GM12874 (cell line): ENCODE measurements around the gene KLHL14.

Experiments used
- TF ChIP-seq, protein P1 (sequence below): IDR thresholded peaks from 2 replicates; pipeline ENCODE4 v1.5.1; 2011; ENCODE audit warnings: low read depth, mild to moderate bottlenecking, control low read depth, low read length, moderate library complexity; ENCODE audit not compliant: insufficient read depth

KLHL14 gene

DNA sequence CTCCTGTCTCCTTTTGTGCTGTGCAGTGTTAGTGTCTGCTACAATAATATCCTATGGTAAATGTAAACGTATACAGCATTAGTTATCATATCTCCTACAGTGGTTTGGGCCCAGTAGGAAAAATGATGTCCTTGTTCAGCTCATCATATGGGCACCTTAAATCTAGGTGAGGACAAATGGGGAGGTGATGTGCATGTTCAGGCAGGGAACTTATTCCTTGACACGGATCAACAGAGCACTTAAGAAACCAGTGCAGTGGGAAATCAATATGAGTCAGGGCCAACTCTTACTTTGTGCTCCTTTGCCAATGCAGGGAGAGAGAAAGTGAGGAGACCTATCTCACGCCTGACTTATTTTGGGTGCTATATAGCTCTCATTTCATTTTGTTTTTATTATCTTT, 76.4 kb downstream of the KLHL14 start:
- TF ChIP-seq, protein P1, sequence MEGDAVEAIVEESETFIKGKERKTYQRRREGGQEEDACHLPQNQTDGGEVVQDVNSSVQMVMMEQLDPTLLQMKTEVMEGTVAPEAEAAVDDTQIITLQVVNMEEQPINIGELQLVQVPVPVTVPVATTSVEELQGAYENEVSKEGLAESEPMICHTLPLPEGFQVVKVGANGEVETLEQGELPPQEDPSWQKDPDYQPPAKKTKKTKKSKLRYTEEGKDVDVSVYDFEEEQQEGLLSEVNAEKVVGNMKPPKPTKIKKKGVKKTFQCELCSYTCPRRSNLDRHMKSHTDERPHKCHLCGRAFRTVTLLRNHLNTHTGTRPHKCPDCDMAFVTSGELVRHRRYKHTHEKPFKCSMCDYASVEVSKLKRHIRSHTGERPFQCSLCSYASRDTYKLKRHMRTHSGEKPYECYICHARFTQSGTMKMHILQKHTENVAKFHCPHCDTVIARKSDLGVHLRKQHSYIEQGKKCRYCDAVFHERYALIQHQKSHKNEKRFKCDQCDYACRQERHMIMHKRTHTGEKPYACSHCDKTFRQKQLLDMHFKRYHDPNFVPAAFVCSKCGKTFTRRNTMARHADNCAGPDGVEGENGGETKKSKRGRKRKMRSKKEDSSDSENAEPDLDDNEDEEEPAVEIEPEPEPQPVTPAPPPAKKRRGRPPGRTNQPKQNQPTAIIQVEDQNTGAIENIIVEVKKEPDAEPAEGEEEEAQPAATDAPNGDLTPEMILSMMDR, result no peak

GRCh38 chr18:32695534-32695933, 77.3 kb downstream of the KLHL14 start:
- TF ChIP-seq, protein P1, result no peak

DNA sequence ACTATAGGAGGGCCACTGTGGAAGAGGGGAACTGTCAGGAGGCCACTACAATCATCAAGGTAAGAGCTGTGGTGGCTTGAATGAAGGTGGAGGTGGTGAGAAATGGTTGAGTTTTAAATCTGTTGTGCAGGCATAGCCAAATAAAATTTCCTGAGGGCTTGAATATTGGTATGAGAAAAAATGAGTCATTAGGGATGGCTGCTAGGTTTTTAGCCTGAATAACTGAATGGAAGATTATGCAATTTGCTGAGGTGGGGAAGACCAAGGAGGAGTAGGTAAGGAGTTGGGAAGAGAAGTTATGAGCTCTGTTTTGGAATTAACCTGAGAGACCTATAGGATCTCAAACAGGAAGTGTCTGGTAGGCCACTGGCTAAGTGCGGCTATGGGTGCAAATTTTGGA, 84.0 kb downstream of the KLHL14 start:
- TF ChIP-seq, protein P1, result no peak

GRCh38 chr18:32684940-32685339, 87.9 kb downstream of the KLHL14 start:
- TF ChIP-seq, protein P1, result no peak

- TF ChIP-seq, protein P1, result no peak
Measured at GRCh38 chr18:32684096-32684495, 88.7 kb downstream of the KLHL14 start.

DNA sequence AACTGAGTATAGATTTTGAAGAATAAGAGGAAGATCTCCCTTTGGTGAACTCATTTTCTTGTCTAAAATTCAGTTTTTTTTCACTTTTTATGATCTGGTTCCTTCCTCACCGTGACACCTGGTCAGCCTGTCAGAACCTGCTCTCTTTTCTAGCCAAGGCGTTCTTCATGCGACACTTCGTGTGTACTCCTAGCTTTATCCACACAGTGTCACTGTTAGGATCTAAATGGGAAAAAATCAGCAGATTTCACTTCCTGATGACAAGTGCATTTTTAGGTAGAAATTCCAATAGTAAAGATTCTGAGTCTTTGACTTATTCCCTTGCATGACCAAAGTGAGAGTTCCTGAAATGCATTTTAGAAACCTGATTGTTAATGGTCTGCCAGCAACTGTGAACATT, 89.8 kb downstream of the KLHL14 start:
- TF ChIP-seq, protein P1, result no peak

DNA sequence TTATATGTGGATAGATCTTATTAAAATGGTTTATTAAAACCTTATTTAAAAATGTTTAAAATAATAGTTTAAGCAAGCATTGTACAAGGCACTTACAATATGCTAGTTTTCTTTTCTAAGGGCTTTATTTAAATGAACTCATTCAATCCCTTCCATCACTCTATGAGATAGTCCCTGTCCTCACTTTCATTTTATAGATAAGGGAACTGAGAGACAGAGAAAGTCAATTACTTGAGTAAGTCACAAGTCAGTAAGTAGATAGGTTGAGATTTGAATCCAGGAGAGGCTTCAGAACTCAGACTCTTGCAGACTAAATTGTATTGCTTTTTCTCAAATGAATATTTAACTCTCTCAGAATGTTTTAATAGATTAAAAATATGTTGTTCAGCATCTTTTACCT, 95.2 kb downstream of the KLHL14 start:
- TF ChIP-seq, protein P1, result no peak

- TF ChIP-seq, protein P1, result no peak
Measured at GRCh38 chr18:32674491-32674890, 98.3 kb downstream of the KLHL14 start.
